LHCN-M2 (cell line): ENCODE measurements around the gene EBF3. TPM values are rescaled to one million over a fixed set of nuclear protein-coding genes. Genes with fewer than 3 reads are reported as not detected.

Experiments
- DNase-seq: peaks from one replicate; pipeline ENCODE4 v3.0.0-alpha.2; 2012; ENCODE audit warnings: low read depth
- total RNA-seq: library from RNA; depleted of rRNA; stranded (reverse); fragments of >200 nt; gene quantifications from 2 replicates; pipeline ENCODE4 v1.2.3, GENCODE V29; 2014

Gene EBF3
- total RNA-seq, 1 experiment from 2014 or later, result 45.2 TPM

- DNase-seq, result no peak
These were observed 18.5 kb downstream of the EBF3 start for GRCh38 chr10:129945526-129945925.

GRCh38 chr10:129945064-129945463, 19.0 kb downstream of the EBF3 start:
- no peak for DNase-seq

GRCh38 chr10:129944456-129944855, 19.6 kb downstream of the EBF3 start:
- no peak for DNase-seq

GRCh38 chr10:129942936-129943715, 20.9 kb downstream of the EBF3 start:
- DNase-seq, result no peak

GRCh38 chr10:129942391-129942790, 21.7 kb downstream of the EBF3 start:
- DNase-seq, result no peak

- no peak for DNase-seq
These were observed 22.1 kb downstream of the EBF3 start for GRCh38 chr10:129942019-129942277.

GRCh38 chr10:129941199-129942018, 22.7 kb downstream of the EBF3 start:
- DNase-seq, result no peak

GRCh38 chr10:129940617-129941198, 23.4 kb downstream of the EBF3 start:
- no peak for DNase-seq

- DNase-seq, result no peak
These were observed 24.4 kb downstream of the EBF3 start for GRCh38 chr10:129939416-129940275.

- DNase-seq, result no peak
These were observed 25.6 kb downstream of the EBF3 start for GRCh38 chr10:129938460-129938859.

- DNase-seq, result no peak
These were observed 26.7 kb downstream of the EBF3 start for GRCh38 chr10:129937351-129937751.

- DNase-seq, result no peak
These were observed 27.2 kb downstream of the EBF3 start for GRCh38 chr10:129936923-129937300.

GRCh38 chr10:129936266-129936922, 27.7 kb downstream of the EBF3 start:
- DNase-seq, result no peak

GRCh38 chr10:129935867-129936152, 28.3 kb downstream of the EBF3 start:
- DNase-seq, result no peak

- DNase-seq, result no peak
These were observed 28.8 kb downstream of the EBF3 start for GRCh38 chr10:129935102-129935866.

GRCh38 chr10:129934196-129934925, 29.7 kb downstream of the EBF3 start:
- DNase-seq, result no peak

GRCh38 chr10:129933456-129934092, 30.5 kb downstream of the EBF3 start:
- DNase-seq, result no peak

GRCh38 chr10:129932751-129933433, 31.2 kb downstream of the EBF3 start:
- DNase-seq, result no peak

- no peak for DNase-seq
These were observed 31.9 kb downstream of the EBF3 start for GRCh38 chr10:129932182-129932581.
